HEK293 (cell line): ENCODE results near the gene NDE1.

Experiments used
- CTCF ChIA-PET: fragments of 350-600 bp; formaldehyde crosslinking; extraction: SDS; loops from one replicate; lab custom pipeline; 2021; ENCODE audit warnings: antibody characterized with exemption; lab: Yijun Ruan, JAX
- POLR2A ChIA-PET: fragments of 300-600 bp; formaldehyde crosslinking; extraction: SDS; loops from one replicate; lab custom pipeline; 2020; ENCODE audit warnings: antibody characterized with exemption, inconsistent platforms; lab: Yijun Ruan, JAX
- H3K27ac ChIP-seq: fragments of 200-500 bp; sonication (Bioruptor generic); 2 replicates; pipeline ENCODE4 v1.5.1; 2014; ENCODE audit warnings: low read depth, low read length, control low read depth, inconsistent platforms; ENCODE audit errors: extremely low read depth
- H3K36me3 ChIP-seq, 2 experiments: fragments of 200-500 bp in 1 of 2; sonication (Bioruptor generic) in 1 of 2; 1 replicate in 1 of 2; 2 replicates in 1 of 2; pipeline ENCODE4 v1.5.1; 2014 to 2017; ENCODE audit warnings: inconsistent platforms in 2 of 2, low read length in 2 of 2; ENCODE audit not compliant: control insufficient read depth in 2 of 2, insufficient read depth in 1 of 2
- H3K4me1 ChIP-seq: fragments of 200-500 bp; sonication (Bioruptor generic); 2 replicates; pipeline ENCODE4 v1.5.1; 2014; ENCODE audit warnings: mild to moderate bottlenecking, low read length, inconsistent platforms; ENCODE audit not compliant: control insufficient read depth, insufficient read depth
- H3K4me3 ChIP-seq: 2 replicates; pipeline ENCODE4 v1.5.1; 2011; ENCODE audit warnings: low read depth, mild to moderate bottlenecking, control low read depth, low read length, moderate library complexity
- H3K9me3 ChIP-seq: fragments of 200-500 bp; sonication (Bioruptor generic); 2 replicates; pipeline ENCODE4 v1.5.1; 2014; ENCODE audit warnings: low read depth, low read length, inconsistent platforms; ENCODE audit not compliant: control insufficient read depth, insufficient read depth
- AEBP2 ChIP-seq: fragments of 450-650 bp; formaldehyde crosslinking; IDR thresholded peaks from 2 replicates; pipeline ENCODE4 v1.5.1; 2016; ENCODE audit warnings: missing biosample characterization, missing genetic modification characterization, borderline replicate concordance
- KLF8 ChIP-seq: fragments of 450-650 bp; formaldehyde crosslinking; IDR thresholded peaks from 2 replicates; pipeline ENCODE4 v1.5.1; 2016; ENCODE audit warnings: missing biosample characterization, missing genetic modification characterization
- MEIS1 ChIP-seq: sonication (generic); formaldehyde crosslinking; IDR thresholded peaks from 2 replicates; pipeline ENCODE4 v1.8.1; 2022; ENCODE audit warnings: missing genetic modification reagents, mild to moderate bottlenecking, borderline replicate concordance
- PRDM1 ChIP-seq: fragments of 450-650 bp; formaldehyde crosslinking; IDR thresholded peaks from 2 replicates; pipeline ENCODE4; 2016; ENCODE audit warnings: missing biosample characterization, missing genetic modification characterization
- PRDM2 ChIP-seq: fragments of 450-650 bp; formaldehyde crosslinking; IDR thresholded peaks from 2 replicates; pipeline ENCODE4 v1.5.1; 2016; ENCODE audit warnings: missing biosample characterization, missing genetic modification characterization, borderline replicate concordance
- SCRT2 ChIP-seq: fragments of 450-650 bp; formaldehyde crosslinking; IDR thresholded peaks from 2 replicates; pipeline ENCODE4 v1.5.1; 2016; ENCODE audit warnings: missing biosample characterization, missing genetic modification characterization
- TCF7L2 ChIP-seq: IDR thresholded peaks from 2 replicates; pipeline ENCODE4 v1.6.1; 2011; ENCODE audit warnings: low read depth, mild to moderate bottlenecking, inconsistent platforms, low read length, moderate library complexity, borderline replicate concordance
- TRIM28 ChIP-seq: IDR thresholded peaks from 2 replicates; pipeline ENCODE4 v1.6.1; 2011; ENCODE audit warnings: low read length, control low read depth, borderline replicate concordance
- ZFP37 ChIP-seq: fragments of 450-650 bp; formaldehyde crosslinking; IDR thresholded peaks from 2 replicates; pipeline ENCODE4 v1.5.1; 2016; ENCODE audit warnings: missing biosample characterization, missing genetic modification characterization
- ZNF10 ChIP-seq: fragments of 450-650 bp; formaldehyde crosslinking; IDR thresholded peaks from 2 replicates; pipeline ENCODE4 v1.5.1; 2017; ENCODE audit warnings: missing biosample characterization, missing genetic modification characterization
- ZNF112 ChIP-seq: fragments of 450-650 bp; formaldehyde crosslinking; IDR thresholded peaks from 2 replicates; pipeline ENCODE4 v1.5.0; 2017; ENCODE audit warnings: missing biosample characterization, missing genetic modification characterization
- ZNF121 ChIP-seq: fragments of 450-650 bp; formaldehyde crosslinking; IDR thresholded peaks from 2 replicates; pipeline ENCODE4 v1.5.1; 2016; ENCODE audit warnings: missing biosample characterization, missing genetic modification characterization
- ZNF18 ChIP-seq: fragments of 450-650 bp; formaldehyde crosslinking; IDR thresholded peaks from 2 replicates; pipeline ENCODE4 v1.5.1; 2016; ENCODE audit warnings: missing biosample characterization, missing genetic modification characterization
- ZNF266 ChIP-seq: fragments of 450-650 bp; formaldehyde crosslinking; IDR thresholded peaks from 2 replicates; pipeline ENCODE4 v1.5.1; 2016; ENCODE audit warnings: missing biosample characterization, missing genetic modification characterization, low read depth
- ZNF335 ChIP-seq: fragments of 450-650 bp; formaldehyde crosslinking; conservative IDR thresholded peaks from 2 replicates; pipeline ENCODE4 v1.5.1; 2016; ENCODE audit warnings: missing biosample characterization, missing genetic modification characterization
- ZNF488 ChIP-seq: fragments of 450-650 bp; formaldehyde crosslinking; IDR thresholded peaks from 2 replicates; pipeline ENCODE4 v1.5.1; 2016; ENCODE audit warnings: missing biosample characterization, missing genetic modification characterization
- ZNF501 ChIP-seq: fragments of 450-650 bp; formaldehyde crosslinking; IDR thresholded peaks from 2 replicates; pipeline ENCODE4 v1.5.1; 2016; ENCODE audit warnings: missing biosample characterization, missing genetic modification characterization
- ZNF580 ChIP-seq: fragments of 450-650 bp; formaldehyde crosslinking; IDR thresholded peaks from 2 replicates; pipeline ENCODE4 v1.5.1; 2016; ENCODE audit warnings: missing biosample characterization, missing genetic modification characterization
- ZNF610 ChIP-seq: fragments of 450-650 bp; formaldehyde crosslinking; IDR thresholded peaks from 2 replicates; pipeline ENCODE4 v1.5.1; 2016; ENCODE audit warnings: missing biosample characterization, missing genetic modification characterization, borderline replicate concordance
- ZNF623 ChIP-seq: fragments of 450-650 bp; formaldehyde crosslinking; IDR thresholded peaks from 2 replicates; pipeline ENCODE4 v1.5.1; 2016; ENCODE audit warnings: missing biosample characterization, missing genetic modification characterization
- ZNF707 ChIP-seq: fragments of 450-650 bp; formaldehyde crosslinking; IDR thresholded peaks from 2 replicates; pipeline ENCODE4 v1.5.1; 2016; ENCODE audit warnings: missing biosample characterization, missing genetic modification characterization
- ZNF768 ChIP-seq: fragments of 450-650 bp; formaldehyde crosslinking; IDR thresholded peaks from 2 replicates; pipeline ENCODE4 v1.5.1; 2018; ENCODE audit warnings: missing biosample characterization, mild to moderate bottlenecking, missing genetic modification characterization
- ZSCAN23 ChIP-seq: fragments of 450-650 bp; formaldehyde crosslinking; IDR thresholded peaks from 2 replicates; pipeline ENCODE4 v1.5.1; 2016; ENCODE audit warnings: missing biosample characterization, missing genetic modification characterization
- ZSCAN30 ChIP-seq: fragments of 450-650 bp; IDR thresholded peaks from 2 replicates; pipeline ENCODE4 v1.5.1; 2018; ENCODE audit warnings: missing biosample characterization, mild to moderate bottlenecking, missing genetic modification characterization, moderate library complexity
- ZXDB ChIP-seq: fragments of 450-650 bp; formaldehyde crosslinking; IDR thresholded peaks from 2 replicates; pipeline ENCODE4 v1.5.1; 2016; ENCODE audit warnings: missing biosample characterization, missing genetic modification characterization

NDE1 gene

GRCh38 chr16:15660203-15660601, 10.2 kb downstream of the NDE1 start:
- Histone ChIP-seq H3K9me3 (no peaks in the 10 kb centered on the region), H3K27ac (no peak overlapping the region), H3K36me3 (peaks cover 8 to 15% of the 10 kb centered on the region in 2 experiments; a peak in 2 of 3 replicates), H3K4me3 (no peak overlapping the region), H3K4me1 (no peaks in the 10 kb centered on the region; the same call in 1 of the 2 replicates)
- POLR2A ChIA-PET: interaction anchor here (0.5 to 1.4 kb wide), 3 partner anchors 18 to 49 kb away, joined by 3 read pairs; partner anchors contain the start of gene MARF1
- TF ChIP-seq ZSCAN30: no peak
- TF ChIP-seq AEBP2 (tag by site-specific recombination): no peak
- TF ChIP-seq ZNF623 (tag by site-specific recombination): no peak
- no peak for TF ChIP-seq ZSCAN23 (tag by site-specific recombination)
- TF ChIP-seq TCF7L2: no peak
- TF ChIP-seq ZXDB (tag by site-specific recombination): no peak
- TF ChIP-seq KLF8 (tag by site-specific recombination): no peak
- no peak for TF ChIP-seq ZNF580 (tag by site-specific recombination)
- TF ChIP-seq ZNF121 (tag by site-specific recombination): no peak
- TF ChIP-seq ZNF335 (tag by site-specific recombination): no peak
- TF ChIP-seq PRDM2 (tag by site-specific recombination): no peak
- CTCF ChIA-PET: interaction anchor here (0.6 kb wide), 1 partner anchor 664 kb away, joined by 4 read pairs; no protein-coding TSS in a partner anchor

GRCh38 chr16:15665107-15665506, 15.1 kb downstream of the NDE1 start:
- H3K9me3 ChIP-seq: no peaks in the 10 kb centered on the region
- ChIA-PET POLR2A (no interaction called here), CTCF (no interaction called here)
- no peaks in the 10 kb centered on the region for H3K4me1 ChIP-seq
- H3K4me3 ChIP-seq: no peak overlapping the region
- H3K27ac ChIP-seq: no peak overlapping the region
- TF ChIP-seq MEIS1 (CRISPR knock-in tag) (no peak), ZFP37 (tag by site-specific recombination) (no peak), TRIM28 (no peak), ZNF768 (tag by site-specific recombination) (no peak), ZNF610 (tag by site-specific recombination) (no peak), ZNF707 (tag by site-specific recombination) (no peak), SCRT2 (tag by site-specific recombination) (no peak), ZNF580 (tag by site-specific recombination) (no peak), PRDM1 (tag by site-specific recombination) (no peak), ZNF501 (tag by site-specific recombination) (no peak), ZNF18 (tag by site-specific recombination) (no peak), ZNF266 (tag by site-specific recombination) (no peak), ZNF112 (tag by site-specific recombination) (no peak), ZNF10 (no peak), ZNF488 (tag by site-specific recombination) (no peak)
- H3K36me3 ChIP-seq: peaks cover 33 to 58% of the 10 kb centered on the region in 2 experiments; a peak in 2 of 3 replicates
